Activated CD8-positive, alpha-beta memory T cell treated with anti-CD3 and anti-CD28 coated beads for 24 hours (primary cell): ENCODE measurements around the gene FAM83G.
"Not testable (repeated sequence)": the region's sequence is repeated elsewhere in the genome, so short reads cannot be mapped to it uniquely, and the experiment has no call there.

Experiments
- DNase-seq: peaks from one replicate; pipeline ENCODE4 v3.0.0-alpha.2; 2020

Gene FAM83G

GRCh38 chr17:19004421-19005136 lies at the start of gene FAM83G:
Gene FAM83G, minus strand, starts transcription at chr17:19004764. Its CDS starts 723 bp downstream, at chr17:19004041.
- peak; percentile 94 for DNase-seq

- DNase-seq: peak; percentile 40
Measured at GRCh38 chr17:19048826-19049225, 44.3 kb upstream of the FAM83G start.

- DNase-seq: peak; percentile 44
Measured at GRCh38 chr17:19047510-19047909, 42.9 kb upstream of the FAM83G start.

- not testable (repeated sequence) for DNase-seq
Measured at GRCh38 chr17:19046782-19047375, 42.3 kb upstream of the FAM83G start, which contains the start of gene GRAP. Gene GRAP, minus strand, starts transcription at chr17:19046957. Its CDS starts 31 bp downstream, at chr17:19046926.

GRCh38 chr17:19044643-19045042 lies 40.1 kb upstream of the FAM83G start:
- not testable (repeated sequence) for DNase-seq

GRCh38 chr17:19043032-19043431 lies 38.5 kb upstream of the FAM83G start:
- not testable (repeated sequence) for DNase-seq

- not testable (repeated sequence) for DNase-seq
Measured at GRCh38 chr17:19042369-19042768, 37.8 kb upstream of the FAM83G start.

GRCh38 chr17:19041871-19042270 lies 37.3 kb upstream of the FAM83G start:
- not testable (repeated sequence) for DNase-seq

GRCh38 chr17:19040350-19040749 lies 35.8 kb upstream of the FAM83G start:
- not testable (repeated sequence) for DNase-seq

GRCh38 chr17:19038730-19039129 lies 34.2 kb upstream of the FAM83G start:
- not testable (repeated sequence) for DNase-seq

- not testable (repeated sequence) for DNase-seq
Measured at GRCh38 chr17:19038007-19038406, 33.4 kb upstream of the FAM83G start.

GRCh38 chr17:19037547-19037946 lies 33.0 kb upstream of the FAM83G start:
- not testable (repeated sequence) for DNase-seq

GRCh38 chr17:19036186-19036585 lies 31.6 kb upstream of the FAM83G start:
- DNase-seq: not testable (repeated sequence)

- not testable (repeated sequence) for DNase-seq
Measured at GRCh38 chr17:19032377-19032988, 27.9 kb upstream of the FAM83G start.

GRCh38 chr17:19031729-19032128 lies 27.2 kb upstream of the FAM83G start:
- peak; percentile 77 for DNase-seq

- DNase-seq: not testable (repeated sequence)
Measured at GRCh38 chr17:19030771-19031449, 26.3 kb upstream of the FAM83G start.

- DNase-seq: not testable (repeated sequence)
Measured at GRCh38 chr17:19029740-19030139, 25.2 kb upstream of the FAM83G start.

- not testable (repeated sequence) for DNase-seq
Measured at GRCh38 chr17:19028671-19029070, 24.1 kb upstream of the FAM83G start.

GRCh38 chr17:19024101-19025078 lies 19.8 kb upstream of the FAM83G start:
- no peak for DNase-seq

- DNase-seq: no peak
Measured at GRCh38 chr17:19023209-19023999, 18.8 kb upstream of the FAM83G start.

GRCh38 chr17:19022747-19023146 lies 18.2 kb upstream of the FAM83G start:
- no peak for DNase-seq
